Neutrophil (primary cell): ENCODE data around the gene SMIM24.

Experiments used
- H3K27ac ChIP-seq: fragments of 200-600 bp; sonication (generic); 2 replicates; pipeline ENCODE4 v1.5.1; 2016; ENCODE audit warnings: mild to moderate bottlenecking, moderate library complexity
- H3K27me3 ChIP-seq: fragments of 200-600 bp; sonication (generic); 2 replicates; pipeline ENCODE4 v1.6.0; 2016; ENCODE audit warnings: mild to moderate bottlenecking
- H3K36me3 ChIP-seq: fragments of 200-600 bp; sonication (generic); 2 replicates; pipeline ENCODE4 v1.5.1; 2017
- H3K4me1 ChIP-seq, 2 experiments: fragments of 200-600 bp in 1 of 2; sonication (generic) in 1 of 2; 1 replicate in 1 of 2; 2 replicates in 1 of 2; pipeline versions ENCODE4 v1.5.1 to v1.6.1; 2013 to 2016; ENCODE audit warnings: low read depth in 1 of 2, low read length in 1 of 2, mild to moderate bottlenecking in 1 of 2, moderate library complexity in 1 of 2; ENCODE audit not compliant: control insufficient read depth in 1 of 2, insufficient read depth in 1 of 2
- H3K4me3 ChIP-seq, 2 experiments: fragments of 200-600 bp in 1 of 2; sonication (generic) in 1 of 2; 1 replicate in 1 of 2; 2 replicates in 1 of 2; pipeline ENCODE4 v1.5.1; 2013 to 2016; ENCODE audit warnings: low read depth in 1 of 2, low read length in 1 of 2, mild to moderate bottlenecking in 1 of 2, moderate library complexity in 1 of 2
- H3K9me3 ChIP-seq: fragments of 200-600 bp; sonication (generic); 2 replicates; pipeline ENCODE4 v1.5.1; 2016
- TF ChIP-seq, protein P1 (sequence below): fragments of 200-600 bp; sonication (generic); IDR thresholded peaks from 2 replicates; pipeline ENCODE4 v1.5.1; 2016; ENCODE audit warnings: antibody characterized with exemption

The SMIM24 gene

DNA sequence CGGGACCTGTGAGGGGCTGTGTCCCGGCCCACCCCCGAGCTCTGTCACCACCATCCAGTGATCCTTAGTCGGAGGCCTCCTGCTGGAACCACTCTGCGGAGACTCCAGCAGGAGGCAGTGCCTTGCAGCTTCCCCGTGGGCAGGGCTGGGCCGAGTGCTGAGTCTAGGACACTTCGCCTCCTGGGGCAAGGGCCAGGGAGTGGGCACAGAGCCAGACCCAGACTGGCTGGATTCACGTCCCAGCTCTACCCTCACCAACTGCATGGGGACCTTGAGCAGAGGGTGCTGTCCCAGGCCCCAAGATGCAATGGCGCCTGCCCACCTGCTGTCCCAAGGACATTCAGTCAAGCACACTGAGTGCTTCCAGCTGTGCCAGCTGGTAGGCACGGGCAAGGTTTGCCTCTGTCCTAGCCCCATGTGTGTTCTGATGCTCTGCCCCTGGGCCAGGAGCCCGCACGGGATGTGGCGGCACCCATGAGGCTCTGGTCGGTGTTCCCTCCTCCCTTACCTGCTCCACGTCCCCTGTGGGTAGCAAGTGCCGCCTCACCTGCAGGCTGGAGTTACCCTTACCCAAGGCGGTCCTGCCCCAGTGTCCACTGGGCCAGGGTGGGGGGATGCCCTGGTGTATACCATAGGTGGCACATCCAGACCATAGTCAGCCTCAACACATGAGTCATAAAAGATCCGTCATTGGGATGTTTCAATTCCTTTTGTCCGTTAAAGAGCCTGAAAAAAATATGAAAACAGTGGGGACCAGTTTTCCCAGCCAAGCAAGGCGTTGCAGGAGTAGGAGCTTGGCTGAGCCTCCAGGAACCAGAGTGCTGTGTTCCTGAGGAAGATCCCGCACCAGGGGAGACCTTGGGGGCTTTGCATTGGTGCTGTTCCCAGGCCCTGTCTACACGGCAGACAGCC is 33.2 kb upstream of the SMIM24 start:
- TF ChIP-seq, protein P1, sequence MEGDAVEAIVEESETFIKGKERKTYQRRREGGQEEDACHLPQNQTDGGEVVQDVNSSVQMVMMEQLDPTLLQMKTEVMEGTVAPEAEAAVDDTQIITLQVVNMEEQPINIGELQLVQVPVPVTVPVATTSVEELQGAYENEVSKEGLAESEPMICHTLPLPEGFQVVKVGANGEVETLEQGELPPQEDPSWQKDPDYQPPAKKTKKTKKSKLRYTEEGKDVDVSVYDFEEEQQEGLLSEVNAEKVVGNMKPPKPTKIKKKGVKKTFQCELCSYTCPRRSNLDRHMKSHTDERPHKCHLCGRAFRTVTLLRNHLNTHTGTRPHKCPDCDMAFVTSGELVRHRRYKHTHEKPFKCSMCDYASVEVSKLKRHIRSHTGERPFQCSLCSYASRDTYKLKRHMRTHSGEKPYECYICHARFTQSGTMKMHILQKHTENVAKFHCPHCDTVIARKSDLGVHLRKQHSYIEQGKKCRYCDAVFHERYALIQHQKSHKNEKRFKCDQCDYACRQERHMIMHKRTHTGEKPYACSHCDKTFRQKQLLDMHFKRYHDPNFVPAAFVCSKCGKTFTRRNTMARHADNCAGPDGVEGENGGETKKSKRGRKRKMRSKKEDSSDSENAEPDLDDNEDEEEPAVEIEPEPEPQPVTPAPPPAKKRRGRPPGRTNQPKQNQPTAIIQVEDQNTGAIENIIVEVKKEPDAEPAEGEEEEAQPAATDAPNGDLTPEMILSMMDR = no peak
- Histone ChIP-seq H3K4me3 (no peak overlapping the region), H3K27ac (no peak overlapping the region), H3K27me3 (no peaks in the 10 kb centered on the region), H3K4me1 (no peaks in the 10 kb centered on the region), H3K36me3 (peaks cover 67% of the 10 kb centered on the region), H3K9me3 (no peaks in the 10 kb centered on the region)

DNA sequence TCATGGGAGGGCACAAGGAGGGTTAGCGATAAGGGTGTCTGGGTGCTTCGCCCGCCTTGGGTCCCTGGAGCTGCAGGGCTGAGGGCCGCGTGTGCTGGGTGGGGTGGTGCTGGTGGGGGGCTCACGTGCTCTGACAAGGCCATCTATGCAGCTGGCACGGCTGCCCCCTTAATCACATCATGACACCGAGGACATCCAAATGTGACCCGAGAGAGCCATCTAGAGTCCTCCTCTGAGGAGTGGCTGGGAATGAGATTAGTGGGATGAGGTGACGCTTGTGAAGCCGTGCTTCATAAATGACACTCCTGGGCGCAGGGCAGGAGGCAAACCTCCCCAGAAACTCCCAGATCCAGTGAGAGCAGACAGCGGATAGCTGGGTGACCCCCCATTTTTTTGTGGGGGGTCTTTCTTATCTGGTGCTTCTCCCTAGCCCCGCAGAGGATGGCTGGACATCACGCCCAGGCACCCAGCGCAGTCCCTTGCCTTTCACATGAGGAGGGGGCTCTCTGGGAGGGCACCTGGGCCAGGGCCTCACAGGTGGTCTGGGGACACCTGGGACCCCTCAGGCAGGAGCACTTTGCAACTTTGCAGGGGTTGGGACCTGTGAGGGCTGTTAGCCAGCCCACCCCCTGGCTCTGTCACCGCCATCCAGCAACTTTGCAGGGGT is 32.4 kb upstream of the SMIM24 start:
- H3K27ac ChIP-seq = no peak overlapping the region
- TF ChIP-seq, protein P1 = no peak
- no peak overlapping the region for H3K4me3 ChIP-seq
- peaks cover 67% of the 10 kb centered on the region for H3K36me3 ChIP-seq
- no peaks in the 10 kb centered on the region for H3K27me3 ChIP-seq
- H3K4me1 ChIP-seq = peaks cover 2% of the 10 kb centered on the region in 2 experiments
- H3K9me3 ChIP-seq = no peaks in the 10 kb centered on the region

DNA sequence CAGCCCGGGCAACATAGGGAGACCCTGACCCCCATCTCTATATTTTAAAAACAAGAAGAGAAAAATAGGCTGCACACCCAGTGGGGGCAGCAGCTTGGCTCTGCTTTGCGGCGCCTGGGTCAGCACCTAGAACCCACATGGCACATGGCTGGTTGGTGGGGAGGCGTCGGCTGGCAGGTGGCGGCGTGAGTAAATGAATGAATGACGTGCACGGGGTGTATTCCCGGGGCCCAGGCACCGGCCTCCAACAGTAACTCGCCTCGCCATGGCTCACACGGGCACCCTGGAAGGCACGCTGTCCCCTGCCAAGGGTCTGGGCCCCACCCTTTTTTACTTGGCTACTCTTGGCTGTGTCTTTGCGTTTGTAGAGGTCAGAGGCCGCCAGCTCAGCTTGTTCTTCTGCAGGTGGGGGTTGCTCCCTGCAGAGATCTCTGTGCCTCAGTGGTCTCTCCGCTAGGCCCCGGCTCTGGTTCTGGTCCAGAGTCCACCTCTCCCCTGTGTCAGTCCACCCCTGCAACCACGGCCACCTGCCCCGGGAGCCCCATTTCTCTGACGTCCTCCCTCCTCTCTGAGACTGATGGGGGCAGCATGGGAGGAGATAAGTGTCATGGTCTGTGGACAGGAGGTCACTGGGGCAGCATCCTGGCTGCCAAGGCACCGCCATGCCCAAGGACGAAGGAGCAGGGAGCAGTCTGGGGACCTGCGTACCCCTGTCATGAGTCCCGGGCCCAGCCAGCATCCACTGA is 31.4 kb upstream of the SMIM24 start:
- peaks cover 66% of the 10 kb centered on the region for H3K36me3 ChIP-seq
- H3K4me3 ChIP-seq = no peak overlapping the region
- H3K27ac ChIP-seq = no peak overlapping the region
- TF ChIP-seq, protein P1 = no peak
- H3K9me3 ChIP-seq = no peaks in the 10 kb centered on the region
- H3K27me3 ChIP-seq = no peaks in the 10 kb centered on the region
- H3K4me1 ChIP-seq = peaks cover 12% of the 10 kb centered on the region in 2 experiments

DNA sequence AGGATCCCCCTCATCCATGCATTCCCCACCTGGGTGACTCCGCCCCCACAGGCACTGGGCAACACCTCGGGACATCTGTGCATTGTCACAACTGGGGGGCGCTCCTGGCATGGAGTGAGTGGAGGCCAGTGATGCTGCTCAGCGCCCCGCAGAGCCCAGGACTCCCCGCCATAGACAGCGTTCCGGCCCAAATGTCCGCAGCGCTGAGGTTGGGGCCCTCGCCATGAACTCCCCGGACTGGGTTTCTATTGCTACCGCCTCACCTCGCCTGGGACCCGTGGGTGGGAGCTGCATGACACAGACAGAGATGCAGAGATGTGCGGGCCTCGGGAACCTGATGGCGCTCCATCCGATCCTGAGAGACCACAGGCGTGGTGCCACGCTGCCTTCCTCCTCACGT is 30.4 kb upstream of the SMIM24 start:
- Histone ChIP-seq H3K27me3 (no peaks in the 10 kb centered on the region), H3K36me3 (peaks cover 61% of the 10 kb centered on the region), H3K9me3 (no peaks in the 10 kb centered on the region), H3K4me3 (no peak overlapping the region), H3K27ac (no peak overlapping the region), H3K4me1 (peaks cover 14 to 16% of the 10 kb centered on the region in 2 experiments)
- TF ChIP-seq, protein P1 = no peak

DNA sequence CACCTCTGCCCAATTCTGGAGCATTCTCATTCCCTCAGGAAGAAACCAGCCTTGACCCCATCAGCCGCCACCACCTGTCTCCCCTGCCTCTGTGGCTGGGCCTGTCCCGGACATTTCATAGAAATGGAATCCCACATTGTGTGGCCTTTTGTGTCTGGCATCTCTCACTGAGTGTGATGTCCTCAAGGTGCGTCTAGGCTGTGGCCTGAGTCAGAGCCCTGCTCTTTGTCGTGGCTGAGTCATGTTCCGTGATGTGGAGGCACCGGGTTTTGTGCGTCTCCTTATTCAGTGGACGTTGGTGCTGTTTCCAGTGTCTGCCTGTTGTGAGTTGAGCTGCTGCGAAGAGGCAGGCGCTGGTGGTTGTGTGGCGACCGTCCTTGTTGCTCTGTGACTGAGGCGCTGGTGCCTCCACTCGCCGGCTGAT is 29.3 kb upstream of the SMIM24 start:
- no peaks in the 10 kb centered on the region for H3K27me3 ChIP-seq
- no peak overlapping the region for H3K4me3 ChIP-seq
- H3K27ac ChIP-seq = no peak overlapping the region
- TF ChIP-seq, protein P1 = no peak
- peaks cover 55% of the 10 kb centered on the region for H3K36me3 ChIP-seq
- H3K9me3 ChIP-seq = no peaks in the 10 kb centered on the region
- peaks cover 23 to 25% of the 10 kb centered on the region in 2 experiments for H3K4me1 ChIP-seq
